OCI-LY7 (cell line): ENCODE data around the gene TERB2.
"Not testable (repeated sequence)": the region's sequence is repeated elsewhere in the genome, so short reads cannot be mapped to it uniquely, and the experiment has no call there.

Source experiments
- CTCF ChIP-seq: fragments of 200-600 bp; sonication (generic); conservative IDR thresholded peaks from 2 replicates; pipeline ENCODE4 v1.5.1; 2014; ENCODE audit warnings: mild to moderate bottlenecking, antibody characterized with exemption, low read length, moderate library complexity, mixed read lengths
- EZH2phosphoT487 ChIP-seq: fragments of 200-600 bp; sonication (generic); IDR thresholded peaks from 2 replicates; pipeline ENCODE4 v1.6.1; 2018; ENCODE audit warnings: low read depth, borderline replicate concordance, mild to moderate bottlenecking, mixed run types, antibody characterized with exemption, low read length, moderate library complexity, mixed read lengths

DNA sequence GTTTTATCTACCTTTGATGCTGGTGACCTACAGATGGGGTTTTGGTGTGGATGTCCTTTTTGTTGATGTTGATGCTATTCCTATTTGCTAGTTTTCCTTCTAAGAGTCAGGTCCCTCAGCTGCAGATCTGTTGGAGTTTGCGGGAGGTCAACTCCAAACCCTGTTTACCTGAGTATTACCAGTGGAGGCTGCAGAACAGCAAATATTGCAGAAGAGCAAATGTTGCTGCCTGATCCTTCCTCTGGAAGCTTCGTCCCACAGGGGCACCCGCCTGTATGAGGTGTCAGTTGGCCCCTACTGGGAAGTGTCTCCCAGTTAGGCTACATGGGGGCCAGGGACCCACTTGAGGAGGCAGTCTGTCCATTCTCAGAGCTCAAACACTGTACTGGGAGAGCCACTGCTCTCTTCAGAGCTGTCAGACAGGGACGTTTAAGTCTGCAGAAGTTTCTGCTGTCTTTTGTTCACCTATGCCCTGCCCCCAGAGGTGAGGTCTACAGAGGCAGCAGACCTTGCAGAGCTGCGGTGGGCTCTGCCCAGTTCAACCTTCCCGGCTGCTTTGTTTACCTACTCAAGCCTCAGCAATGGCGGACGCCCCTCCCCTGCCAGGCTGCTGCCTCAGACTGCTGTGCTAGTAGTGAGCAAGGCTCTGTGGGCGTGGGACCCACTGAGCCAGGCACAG lies 63.9 kb downstream of the TERB2 start:
- TF ChIP-seq CTCF, EZH2phosphoT487: not testable (repeated sequence)
